ENCODE measurements around the gene SSTR4.

The SSTR4 gene

GRCh38 chr20:23049201-23050075 lies 14.3 kb downstream of the SSTR4 start, which contains the start of gene THBD:
THBD (minus strand) TSS chr20:23049672; CDS start chr20:23049504, 168 bp downstream.
- Histone ChIP-seq H3K9me3 (ENCODE audit: control insufficient read depth in 5 of 5, low read length in 5 of 5) (no peaks in the 10 kb centered on the region), H3K36me3 (ENCODE audit: control insufficient read depth in 5 of 5, insufficient read depth in 5 of 5, low read length in 5 of 5) (no peaks in the 10 kb centered on the region), H3K27me3 (ENCODE audit: control insufficient read depth in 5 of 5, insufficient read depth in 4 of 5, low read length in 5 of 5) (peaks cover 14 to 38% (median 21%) of the 10 kb centered on the region in 5 donors), H3K4me3 (ENCODE audit: low read depth in 1 of 5, low read length in 5 of 5) (peak within 1 kb of the TSS; percentile 63 to 78 (median 72)), H3K4me1 (ENCODE audit: control insufficient read depth in 5 of 5, insufficient read depth in 5 of 5, low read length in 5 of 5) (peaks cover 0 to 58% (median 50%) of the 10 kb centered on the region in 5 donors), H3K9ac (ENCODE audit: low read length in 5 of 5) (peak within 1 kb of the TSS in 4 of 5 donors; percentile 27 to 78 (median 67)), H3K27ac (ENCODE audit: low read depth, low read length) (peak within 1 kb of the TSS; percentile 65)

- no peaks in the 10 kb centered on the region for H3K9me3 ChIP-seq (ENCODE audit: control insufficient read depth in 5 of 5, low read length in 5 of 5)
- H3K27ac ChIP-seq (ENCODE audit: low read depth, low read length): peak overlapping the region; percentile 65
- H3K9ac ChIP-seq (ENCODE audit: low read length in 5 of 5): peak overlapping the region in 4 of 5 donors; percentile 27 to 83 (median 64)
- H3K27me3 ChIP-seq (ENCODE audit: control insufficient read depth in 5 of 5, insufficient read depth in 4 of 5, low read length in 5 of 5): peaks cover 14 to 38% (median 21%) of the 10 kb centered on the region in 5 donors
- peaks cover 0 to 58% (median 50%) of the 10 kb centered on the region in 5 donors for H3K4me1 ChIP-seq (ENCODE audit: control insufficient read depth in 5 of 5, insufficient read depth in 5 of 5, low read length in 5 of 5)
- no peaks in the 10 kb centered on the region for H3K36me3 ChIP-seq (ENCODE audit: control insufficient read depth in 5 of 5, insufficient read depth in 5 of 5, low read length in 5 of 5)
- peak overlapping the region; percentile 63 to 78 (median 72) for H3K4me3 ChIP-seq (ENCODE audit: low read depth in 1 of 5, low read length in 5 of 5)
These were observed 15.1 kb downstream of the SSTR4 start for GRCh38 chr20:23050076-23050838.

- H3K9me3 ChIP-seq (ENCODE audit: control insufficient read depth in 5 of 5, low read length in 5 of 5): no peaks in the 10 kb centered on the region
- H3K27ac ChIP-seq (ENCODE audit: low read depth, low read length): peak overlapping the region; percentile 50
- no peaks in the 10 kb centered on the region for H3K36me3 ChIP-seq (ENCODE audit: control insufficient read depth in 5 of 5, insufficient read depth in 5 of 5, low read length in 5 of 5)
- H3K4me1 ChIP-seq (ENCODE audit: control insufficient read depth in 5 of 5, insufficient read depth in 5 of 5, low read length in 5 of 5): peaks cover 0 to 53% (median 50%) of the 10 kb centered on the region in 5 donors
- peak overlapping the region in 3 of 5 donors; percentile 63 to 83 (median 69) for H3K9ac ChIP-seq (ENCODE audit: low read length in 5 of 5)
- H3K4me3 ChIP-seq (ENCODE audit: low read depth in 1 of 5, low read length in 5 of 5): peak overlapping the region; percentile 58 to 78 (median 72)
- peaks cover 14 to 38% (median 21%) of the 10 kb centered on the region in 5 donors for H3K27me3 ChIP-seq (ENCODE audit: control insufficient read depth in 5 of 5, insufficient read depth in 4 of 5, low read length in 5 of 5)
These were observed 15.9 kb downstream of the SSTR4 start for GRCh38 chr20:23050847-23051627.

GRCh38 chr20:23052904-23053303 lies 17.8 kb downstream of the SSTR4 start:
- Histone ChIP-seq H3K27me3 (ENCODE audit: control insufficient read depth in 5 of 5, insufficient read depth in 4 of 5, low read length in 5 of 5) (peaks cover 4 to 29% (median 14%) of the 10 kb centered on the region in 5 donors), H3K4me1 (ENCODE audit: control insufficient read depth in 5 of 5, insufficient read depth in 5 of 5, low read length in 5 of 5) (peaks cover 0 to 36% (median 34%) of the 10 kb centered on the region in 5 donors)

GRCh38 chr20:23058240-23058639 lies 23.1 kb downstream of the SSTR4 start:
- Histone ChIP-seq H3K9me3 (ENCODE audit: control insufficient read depth in 5 of 5, low read length in 5 of 5) (peaks cover 0 to 4% (median 3%) of the 10 kb centered on the region in 5 donors), H3K27ac (ENCODE audit: low read depth, low read length) (no peak overlapping the region), H3K4me1 (ENCODE audit: control insufficient read depth in 5 of 5, insufficient read depth in 5 of 5, low read length in 5 of 5) (peaks cover 4 to 33% (median 24%) of the 10 kb centered on the region in 5 donors), H3K27me3 (ENCODE audit: control insufficient read depth in 5 of 5, insufficient read depth in 4 of 5, low read length in 5 of 5) (no peaks in the 10 kb centered on the region), H3K4me3 (ENCODE audit: low read depth in 1 of 5, low read length in 5 of 5) (no peak overlapping the region), H3K36me3 (ENCODE audit: control insufficient read depth in 5 of 5, insufficient read depth in 5 of 5, low read length in 5 of 5) (no peaks in the 10 kb centered on the region), H3K9ac (ENCODE audit: low read length in 5 of 5) (no peak overlapping the region)

More at GRCh38 chr20:23052904-23053303, 17.8 kb downstream of the SSTR4 start:
- H3K9me3 ChIP-seq (ENCODE audit: control insufficient read depth in 5 of 5, low read length in 5 of 5): peaks cover 0 to 4% (median 3%) of the 10 kb centered on the region in 5 donors
- H3K9ac ChIP-seq (ENCODE audit: low read length in 5 of 5): no peak overlapping the region
- H3K27ac ChIP-seq (ENCODE audit: low read depth, low read length): no peak overlapping the region
- no peak overlapping the region for H3K4me3 ChIP-seq (ENCODE audit: low read depth in 1 of 5, low read length in 5 of 5)
- H3K36me3 ChIP-seq (ENCODE audit: control insufficient read depth in 5 of 5, insufficient read depth in 5 of 5, low read length in 5 of 5): no peaks in the 10 kb centered on the region

GRCh38 chr20:23059001-23059400 lies 23.9 kb downstream of the SSTR4 start:
- Histone ChIP-seq H3K9me3 (ENCODE audit: control insufficient read depth in 5 of 5, low read length in 5 of 5) (peaks cover 0 to 4% (median 3%) of the 10 kb centered on the region in 5 donors), H3K4me3 (ENCODE audit: low read depth in 1 of 5, low read length in 5 of 5) (no peak overlapping the region), H3K27me3 (ENCODE audit: control insufficient read depth in 5 of 5, insufficient read depth in 4 of 5, low read length in 5 of 5) (no peaks in the 10 kb centered on the region), H3K36me3 (ENCODE audit: control insufficient read depth in 5 of 5, insufficient read depth in 5 of 5, low read length in 5 of 5) (no peaks in the 10 kb centered on the region), H3K27ac (ENCODE audit: low read depth, low read length) (no peak overlapping the region), H3K4me1 (ENCODE audit: control insufficient read depth in 5 of 5, insufficient read depth in 5 of 5, low read length in 5 of 5) (peaks cover 4 to 33% (median 24%) of the 10 kb centered on the region in 5 donors), H3K9ac (ENCODE audit: low read length in 5 of 5) (no peak overlapping the region)

GRCh38 chr20:23059846-23060245 lies 24.7 kb downstream of the SSTR4 start:
- Histone ChIP-seq H3K9me3 (ENCODE audit: control insufficient read depth in 5 of 5, low read length in 5 of 5) (peaks cover 0 to 4% (median 3%) of the 10 kb centered on the region in 5 donors), H3K27me3 (ENCODE audit: control insufficient read depth in 5 of 5, insufficient read depth in 4 of 5, low read length in 5 of 5) (no peaks in the 10 kb centered on the region), H3K27ac (ENCODE audit: low read depth, low read length) (no peak overlapping the region), H3K4me1 (ENCODE audit: control insufficient read depth in 5 of 5, insufficient read depth in 5 of 5, low read length in 5 of 5) (peaks cover 4 to 33% (median 24%) of the 10 kb centered on the region in 5 donors), H3K4me3 (ENCODE audit: low read depth in 1 of 5, low read length in 5 of 5) (no peak overlapping the region), H3K36me3 (ENCODE audit: control insufficient read depth in 5 of 5, insufficient read depth in 5 of 5, low read length in 5 of 5) (no peaks in the 10 kb centered on the region), H3K9ac (ENCODE audit: low read length in 5 of 5) (no peak overlapping the region)

- H3K27me3 ChIP-seq (ENCODE audit: control insufficient read depth in 5 of 5, insufficient read depth in 4 of 5, low read length in 5 of 5): no peaks in the 10 kb centered on the region
These were observed 25.5 kb downstream of the SSTR4 start for GRCh38 chr20:23060629-23061028.

GRCh38 chr20:23061262-23061661 lies 26.1 kb downstream of the SSTR4 start:
- Histone ChIP-seq H3K9ac (ENCODE audit: low read length in 5 of 5) (no peak overlapping the region), H3K27me3 (ENCODE audit: control insufficient read depth in 5 of 5, insufficient read depth in 4 of 5, low read length in 5 of 5) (no peaks in the 10 kb centered on the region), H3K4me1 (ENCODE audit: control insufficient read depth in 5 of 5, insufficient read depth in 5 of 5, low read length in 5 of 5) (peaks cover 4 to 33% (median 24%) of the 10 kb centered on the region in 5 donors), H3K4me3 (ENCODE audit: low read depth in 1 of 5, low read length in 5 of 5) (no peak overlapping the region), H3K27ac (ENCODE audit: low read depth, low read length) (peak overlapping the region; percentile 16), H3K36me3 (ENCODE audit: control insufficient read depth in 5 of 5, insufficient read depth in 5 of 5, low read length in 5 of 5) (no peaks in the 10 kb centered on the region), H3K9me3 (ENCODE audit: control insufficient read depth in 5 of 5, low read length in 5 of 5) (peaks cover 0 to 4% (median 3%) of the 10 kb centered on the region in 5 donors)

More at GRCh38 chr20:23060629-23061028, 25.5 kb downstream of the SSTR4 start:
- peaks cover 4 to 33% (median 24%) of the 10 kb centered on the region in 5 donors for H3K4me1 ChIP-seq (ENCODE audit: control insufficient read depth in 5 of 5, insufficient read depth in 5 of 5, low read length in 5 of 5)
- no peak overlapping the region for H3K27ac ChIP-seq (ENCODE audit: low read depth, low read length)
- H3K4me3 ChIP-seq (ENCODE audit: low read depth in 1 of 5, low read length in 5 of 5): no peak overlapping the region
- H3K9ac ChIP-seq (ENCODE audit: low read length in 5 of 5): no peak overlapping the region
- peaks cover 0 to 4% (median 3%) of the 10 kb centered on the region in 5 donors for H3K9me3 ChIP-seq (ENCODE audit: control insufficient read depth in 5 of 5, low read length in 5 of 5)
- no peaks in the 10 kb centered on the region for H3K36me3 ChIP-seq (ENCODE audit: control insufficient read depth in 5 of 5, insufficient read depth in 5 of 5, low read length in 5 of 5)

All from subcutaneous abdominal adipose tissue (tissue), 5 donors.